Measurements from ENCODE around the gene IGFBP3.

- TF ChIP-seq CTCF (IDR thresholded peaks at IDR 0.05; ENCODE audit: borderline replicate concordance, extremely low read depth, low read length, poor library complexity, severe bottlenecking) (peak; percentile 68), EZH2 (IDR thresholded peaks at IDR 0.05; ENCODE audit: borderline replicate concordance, low read depth, low read length, severe bottlenecking) (no peak)
These were observed 30.1 kb downstream of the IGFBP3 start for GRCh38 chr7:45890902-45891461.
